HEK293T (cell line): Measurements from ENCODE around the gene SUN1.

Experiments used
- ELF4 ChIP-seq: fragments of 450-650 bp; IDR thresholded peaks from 2 replicates; pipeline ENCODE4 v1.6.1; 2017; ENCODE audit warnings: antibody characterized with exemption
- FOXK2 ChIP-seq: fragments of 450-650 bp; IDR thresholded peaks from 2 replicates; pipeline ENCODE4 v1.6.1; 2016; ENCODE audit warnings: mild to moderate bottlenecking
- FOXM1 ChIP-seq: fragments of 450-650 bp; IDR thresholded peaks from 2 replicates; pipeline ENCODE4 v1.6.1; 2017; ENCODE audit warnings: mild to moderate bottlenecking, borderline replicate concordance
- LEF1 ChIP-seq: fragments of 450-650 bp; IDR thresholded peaks from 2 replicates; pipeline ENCODE4 v1.6.1; 2017; ENCODE audit warnings: mild to moderate bottlenecking, borderline replicate concordance
- NFRKB ChIP-seq: fragments of 450-650 bp; IDR thresholded peaks from 2 replicates; pipeline ENCODE4 v1.6.1; 2016; ENCODE audit warnings: mild to moderate bottlenecking, moderate library complexity
- ZNF384 ChIP-seq: fragments of 450-650 bp; IDR thresholded peaks from 2 replicates; pipeline ENCODE4 v1.6.1; 2016

- no peak for TF ChIP-seq ELF4
- no peak for TF ChIP-seq FOXK2
- no peak for TF ChIP-seq NFRKB
- TF ChIP-seq LEF1 = no peak
- no peak for TF ChIP-seq ZNF384
- TF ChIP-seq FOXM1 = no peak
Measured at GRCh38 chr7:836429-836828, 4.2 kb downstream of the SUN1 start.
